GM21526 (cell line): Measurements from ENCODE around the gene PLK3.

ENCODE experiments used
- ATAC-seq: cut with Tn5 transposase; IDR thresholded peaks from one replicate; pipeline ENCODE4 v1.9.1; 2021; ENCODE audit warnings: moderate library complexity; ENCODE audit not compliant: unreplicated experiment, low FRiP score

The PLK3 gene

DNA sequence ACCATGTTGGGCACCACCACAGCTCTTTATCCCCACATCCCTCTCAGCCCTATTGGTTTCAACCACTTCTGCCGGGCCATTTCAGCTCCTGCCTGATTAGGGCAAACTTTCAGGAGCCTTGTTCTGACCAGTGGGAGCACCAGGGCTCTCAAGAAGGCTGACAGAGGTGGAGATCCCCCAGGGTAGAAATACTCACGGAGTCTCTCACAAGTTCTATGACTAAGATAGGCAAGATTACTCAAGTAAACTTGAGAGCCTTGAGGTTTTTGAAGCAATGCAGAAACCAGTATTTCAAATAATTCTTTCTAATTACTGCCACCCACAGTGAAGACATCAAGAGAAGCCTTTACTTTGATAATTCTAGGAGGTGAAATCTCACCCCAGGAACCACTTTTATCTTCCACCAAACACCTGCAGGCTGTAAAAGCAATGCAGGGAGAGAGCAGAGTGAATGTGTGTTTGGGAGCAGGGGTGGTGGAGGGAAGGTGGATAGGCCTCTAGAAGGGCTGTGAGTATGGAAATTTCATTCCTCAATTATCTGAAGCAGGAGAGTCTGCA lies 49.5 kb downstream of the PLK3 start:
- ATAC-seq: no peak

GRCh38 chr1:44851308-44851707 lies 51.1 kb downstream of the PLK3 start:
- ATAC-seq: no peak

GRCh38 chr1:44853201-44853600 lies 53.0 kb downstream of the PLK3 start:
- no peak for ATAC-seq

DNA sequence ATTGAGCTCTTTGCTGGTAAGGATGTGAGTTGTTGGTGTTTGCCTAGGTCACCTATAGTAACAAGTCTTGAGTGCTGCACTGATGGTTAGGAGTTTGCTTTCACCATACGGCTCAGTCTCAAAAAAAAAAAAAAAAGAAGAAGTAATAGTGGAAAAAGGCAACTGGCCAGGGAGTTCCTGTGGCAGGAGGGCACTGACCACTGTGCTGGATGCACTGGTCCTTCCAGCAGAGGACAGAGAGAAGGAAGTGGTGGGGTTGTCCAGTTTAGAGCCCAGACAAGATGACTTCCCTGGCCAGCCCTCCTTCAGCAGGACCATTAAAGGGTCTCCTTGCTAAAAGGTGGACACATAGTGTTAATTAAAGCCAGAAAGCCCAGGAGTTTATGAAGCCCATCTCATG lies 54.8 kb downstream of the PLK3 start:
- no peak for ATAC-seq
